GM12892 (cell line): ENCODE results near the gene KCNIP1.

ENCODE experiments used
- DNase-seq: peaks from one replicate; pipeline ENCODE4 v3.0.0; 2011; ENCODE audit not compliant: insufficient read length
- FAIRE-seq: peaks from 2 replicates; lab custom pipeline; 2011; peaks lifted over from hg19 to GRCh38; lab: Jason Lieb, UNC
- POLR2A ChIP-seq: IDR thresholded peaks from 2 replicates; pipeline ENCODE4 v1.6.1; 2011; ENCODE audit warnings: low read depth, low read length, control low read depth
- POLR2AphosphoS5 ChIP-seq: IDR thresholded peaks from 2 replicates; pipeline ENCODE4 v1.6.1; 2011; ENCODE audit warnings: low read depth, low read length, control low read depth
- TAF1 ChIP-seq: IDR thresholded peaks from 2 replicates; pipeline ENCODE4 v1.6.1; 2011; ENCODE audit warnings: low read depth, mild to moderate bottlenecking, control low read depth, low read length, borderline replicate concordance

KCNIP1 gene

GRCh38 chr5:170581211-170581610 lies 77.4 kb downstream of the KCNIP1 start:
- no peak for DNase-seq
- no peak for FAIRE-seq
- no peak for TF ChIP-seq POLR2A
- no peak for TF ChIP-seq TAF1
- no peak for TF ChIP-seq POLR2AphosphoS5

DNA sequence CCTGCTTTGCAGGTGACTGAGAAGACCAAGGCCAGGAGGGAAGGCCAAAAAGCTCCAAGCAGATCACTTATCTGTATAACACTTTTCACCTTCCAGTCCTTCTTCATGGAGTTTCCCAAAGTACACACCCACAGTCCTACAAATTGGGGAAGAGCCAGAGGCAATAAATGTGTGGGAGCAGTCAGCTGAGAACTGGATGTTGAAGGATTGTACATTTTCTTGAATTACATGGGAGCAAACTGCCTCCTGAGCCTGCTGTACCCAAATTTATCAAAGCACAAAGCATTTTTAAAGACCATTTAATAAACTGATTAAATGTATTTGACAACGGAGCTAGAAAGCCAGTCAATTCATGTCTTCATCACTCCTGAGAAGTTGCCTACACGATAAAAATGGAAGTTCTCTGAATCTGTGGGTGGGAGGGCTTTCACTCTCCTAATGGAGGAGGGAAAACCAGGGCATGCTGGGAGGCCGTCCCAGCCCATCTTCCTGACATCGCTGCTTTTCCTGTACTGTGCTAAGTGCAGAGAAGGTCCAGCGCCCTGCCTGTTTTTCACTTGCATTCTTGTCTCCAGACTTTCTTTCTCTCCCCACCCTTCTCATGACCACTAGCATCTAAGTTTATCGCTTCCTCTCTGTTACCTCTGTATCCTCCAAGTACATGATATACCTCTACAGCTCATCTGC lies 79.0 kb downstream of the KCNIP1 start:
- TF ChIP-seq POLR2AphosphoS5 (no peak), POLR2A (no peak), TAF1 (no peak)
- DNase-seq (no peak), FAIRE-seq (no peak)

DNA sequence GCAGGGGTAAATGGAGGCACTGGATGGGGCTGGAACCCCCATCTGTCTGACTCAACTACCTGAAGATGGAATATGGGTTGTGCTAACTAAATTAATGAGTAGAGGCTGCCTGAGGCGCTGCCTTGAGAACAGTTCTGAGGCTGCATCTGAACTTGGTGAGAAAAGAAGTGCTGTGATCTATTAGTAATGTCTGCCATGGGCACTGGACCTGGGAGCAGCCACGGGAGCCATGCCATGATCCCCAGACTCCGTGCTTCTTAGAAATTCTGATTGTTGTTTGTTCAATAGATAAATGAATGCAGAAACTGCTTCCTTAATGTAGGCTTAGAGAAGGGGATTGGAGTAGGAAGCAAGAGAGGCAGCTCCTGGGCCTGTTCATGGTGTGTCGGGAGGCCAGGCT lies 80.2 kb downstream of the KCNIP1 start:
- FAIRE-seq, result no peak
- TF ChIP-seq POLR2A (no peak), POLR2AphosphoS5 (no peak), TAF1 (no peak)

GRCh38 chr5:170584450-170585058 lies 80.7 kb downstream of the KCNIP1 start:
- no peak for DNase-seq
- FAIRE-seq, result no peak
- TF ChIP-seq POLR2A (no peak), TAF1 (no peak), POLR2AphosphoS5 (no peak)

More for the DNA sequence above, 80.2 kb downstream of the KCNIP1 start:
- DNase-seq, result no peak

- TF ChIP-seq POLR2A, result no peak
- TF ChIP-seq TAF1, result no peak
- no peak for TF ChIP-seq POLR2AphosphoS5
- DNase-seq, result no peak
- no peak for FAIRE-seq
Measured at GRCh38 chr5:170585273-170585948, 81.6 kb downstream of the KCNIP1 start.

- no peak for FAIRE-seq
- TF ChIP-seq POLR2A, result no peak
- no peak for TF ChIP-seq TAF1
- TF ChIP-seq POLR2AphosphoS5, result no peak
- no peak for DNase-seq
Measured at GRCh38 chr5:170587808-170588207, 84.0 kb downstream of the KCNIP1 start.

GRCh38 chr5:170589643-170590042 lies 85.8 kb downstream of the KCNIP1 start:
- no peak for FAIRE-seq

GRCh38 chr5:170590566-170590965 lies 86.7 kb downstream of the KCNIP1 start:
- no peak for DNase-seq
- TF ChIP-seq POLR2AphosphoS5, result no peak
- TF ChIP-seq TAF1, result no peak
- TF ChIP-seq POLR2A, result no peak
- no peak for FAIRE-seq

More at GRCh38 chr5:170589643-170590042, 85.8 kb downstream of the KCNIP1 start:
- no peak for DNase-seq
- TF ChIP-seq POLR2AphosphoS5 (no peak), POLR2A (no peak), TAF1 (no peak)

DNA sequence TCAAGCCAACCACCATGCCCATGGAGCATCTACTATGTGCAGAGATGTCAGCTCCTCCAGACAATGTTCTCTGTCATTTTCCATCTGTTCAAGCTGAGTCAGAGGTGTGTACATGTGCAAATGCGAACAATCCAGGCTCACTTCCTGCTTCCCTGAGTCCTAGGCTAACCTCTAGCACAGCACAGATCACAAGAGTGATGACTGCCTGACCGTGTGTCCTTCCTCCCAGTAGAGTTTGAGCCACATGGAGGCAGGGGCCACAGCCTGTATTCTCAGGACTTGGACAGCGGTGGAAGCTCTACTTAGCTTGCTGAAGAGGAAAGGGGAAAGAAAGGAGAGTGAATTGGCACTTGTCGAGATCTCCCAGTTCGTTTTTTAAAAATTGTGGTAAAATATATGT lies 87.2 kb downstream of the KCNIP1 start:
- TF ChIP-seq POLR2A (no peak), POLR2AphosphoS5 (no peak), TAF1 (no peak)
- DNase-seq (no peak), FAIRE-seq (no peak)

GRCh38 chr5:170596482-170597044 lies 92.7 kb downstream of the KCNIP1 start:
- no peak for TF ChIP-seq POLR2A
- no peak for TF ChIP-seq POLR2AphosphoS5
- TF ChIP-seq TAF1, result no peak
- FAIRE-seq, result no peak
- DNase-seq, result no peak

- DNase-seq (no peak), FAIRE-seq (no peak)
- TF ChIP-seq POLR2AphosphoS5, result no peak
Measured at GRCh38 chr5:170597109-170597751, 93.4 kb downstream of the KCNIP1 start.

DNA sequence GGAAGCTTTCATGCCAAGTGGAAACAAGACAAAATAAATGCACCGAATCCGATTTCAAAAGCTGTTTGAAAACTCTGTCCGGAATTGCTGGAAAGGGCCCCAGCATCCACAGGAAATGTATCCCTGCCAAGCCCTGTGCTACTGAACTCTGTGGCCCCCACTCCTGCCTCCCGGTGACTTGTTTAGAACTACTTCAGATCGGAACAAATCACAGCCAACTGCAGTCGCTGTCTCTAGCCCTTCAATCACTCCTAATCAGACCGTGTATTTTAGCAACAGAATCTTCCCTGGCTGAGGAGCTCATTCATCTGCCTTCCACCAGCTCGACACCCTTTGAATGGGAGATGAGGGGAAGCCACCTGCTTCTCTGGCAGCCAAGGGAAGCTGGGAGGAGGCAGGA lies 94.1 kb downstream of the KCNIP1 start:
- TF ChIP-seq POLR2A (no peak), TAF1 (no peak), POLR2AphosphoS5 (no peak)
- FAIRE-seq (no peak), DNase-seq (no peak)
